H1 (cell line): ENCODE measurements around the gene KCNQ2. TPM values are rescaled to one million over a fixed set of nuclear protein-coding genes. Genes with fewer than 3 reads are reported as not detected.

Source experiments
- CTCF ChIA-PET: fragments of 300-600 bp; sonication (Branson Sonifier 250); formaldehyde crosslinking; loops from one replicate; lab custom pipeline; 2021; ENCODE audit not compliant: partially characterized antibody; lab: Charles Lee
- POLR2A ChIA-PET: fragments of 300-600 bp; sonication (Branson Sonifier 250); formaldehyde crosslinking; loops from one replicate; lab custom pipeline; 2021; ENCODE audit warnings: inconsistent platforms; ENCODE audit not compliant: partially characterized antibody; lab: Charles Lee
- DNase-seq, 2 experiments: peaks; one replicate each; pipeline versions ENCODE4 v3.0.0 to v3.0.0-alpha.2; 2010 to 2022; ENCODE audit warnings: low spot score in 2 of 2, low read depth in 1 of 2, mixed read lengths in 1 of 2
- FAIRE-seq: peaks from 2 replicates; lab custom pipeline; 2011; peaks lifted over from hg19 to GRCh38; lab: Jason Lieb, UNC
- H2AFZ ChIP-seq: 2 replicates; pipeline ENCODE4 v1.8.1; 2012; ENCODE audit warnings: low read length, inconsistent platforms
- H2AK5ac ChIP-seq: 2 replicates; pipeline ENCODE4 v1.6.1; 2013; ENCODE audit warnings: low read depth, low read length
- H2BK120ac ChIP-seq: replicated peaks from 2 replicates; pipeline ENCODE3; 2013; ENCODE audit warnings: low read depth, low read length, inconsistent platforms
- H2BK12ac ChIP-seq: 2 replicates; pipeline ENCODE4 v1.6.1; 2013; ENCODE audit warnings: low read depth, low read length
- H2BK15ac ChIP-seq: 2 replicates; pipeline ENCODE4 v1.6.1; 2013; ENCODE audit warnings: low read length
- H2BK20ac ChIP-seq: 2 replicates; pipeline ENCODE4 v1.6.1; 2013; ENCODE audit warnings: low read length
- H2BK5ac ChIP-seq: 2 replicates; pipeline ENCODE4 v1.6.1; 2013; ENCODE audit warnings: low read depth, low read length
- H3K14ac ChIP-seq: 2 replicates; pipeline ENCODE4 v1.6.1; 2013; ENCODE audit warnings: inconsistent platforms; ENCODE audit not compliant: insufficient read length
- H3K18ac ChIP-seq: 2 replicates; pipeline ENCODE4 v1.6.1; 2013; ENCODE audit warnings: low read length; ENCODE audit errors: extremely low read depth
- H3K23ac ChIP-seq: 2 replicates; pipeline ENCODE4 v1.6.1; 2013; ENCODE audit warnings: inconsistent platforms; ENCODE audit not compliant: insufficient read length
- H3K23me2 ChIP-seq: 2 replicates; pipeline ENCODE4 v1.6.1; 2013; ENCODE audit warnings: low read depth, low read length
- H3K27ac ChIP-seq: 2 replicates; pipeline ENCODE4 v1.6.1; 2011; ENCODE audit warnings: low read depth, low read length, inconsistent platforms
- H3K27me3 ChIP-seq, 4 experiments: replicated peaks in 1 of 4; 1 replicate in 1 of 4; 2 replicates in 3 of 4; pipeline versions ENCODE4 v1.6.1 to v1.8.1; 2011 to 2013; ENCODE audit warnings: low read length in 3 of 4, mild to moderate bottlenecking in 3 of 4, inconsistent platforms in 2 of 4, mixed read lengths in 2 of 4, moderate library complexity in 1 of 4; ENCODE audit not compliant: control insufficient read depth in 3 of 4, insufficient read depth in 3 of 4; ENCODE audit errors: extremely low read depth in 1 of 4
- H3K36me3 ChIP-seq, 4 experiments: 2 replicates each; pipeline versions ENCODE4 v1.6.1 to v1.8.1; 2011 to 2013; ENCODE audit warnings: mild to moderate bottlenecking in 4 of 4, low read length in 3 of 4, moderate library complexity in 2 of 4, control low read depth in 1 of 4, inconsistent platforms in 1 of 4; ENCODE audit not compliant: insufficient read depth in 4 of 4, control insufficient read depth in 2 of 4
- H3K4ac ChIP-seq: replicated peaks from 2 replicates; pipeline ENCODE3; 2013; ENCODE audit warnings: low read length, low read depth, mixed read lengths, inconsistent platforms; ENCODE audit not compliant: insufficient read length
- H3K4me1 ChIP-seq, 4 experiments: replicated peaks in 1 of 4; 1 replicate in 1 of 4; 2 replicates in 3 of 4; pipeline versions ENCODE4 v1.6.1 to v1.8.1; 2011 to 2013; ENCODE audit warnings: low read length in 3 of 4, inconsistent platforms in 2 of 4, mixed read lengths in 1 of 4; ENCODE audit not compliant: insufficient read depth in 4 of 4, control insufficient read depth in 3 of 4
- H3K4me2 ChIP-seq, 2 experiments: 2 replicates each; pipeline versions ENCODE4 v1.6.1 to v1.8.1; 2011 to 2013; ENCODE audit warnings: low read depth in 2 of 2, low read length in 2 of 2, control low read depth in 1 of 2, inconsistent platforms in 1 of 2, mild to moderate bottlenecking in 1 of 2; ENCODE audit not compliant: insufficient read depth in 1 of 2
- H3K4me3 ChIP-seq, 4 experiments: fragments of 200-600, 300-600 bp in 1 of 4; sonication (generic), shearing (Covaris generic), sonication (Bioruptor Twin) in 1 of 4; 2 replicates each; pipeline versions ENCODE4 v1.5.1 to v1.8.1; 2011 to 2016; ENCODE audit warnings: low read length in 4 of 4, low read depth in 3 of 4, control low read depth in 2 of 4, inconsistent platforms in 2 of 4, mild to moderate bottlenecking in 2 of 4, mixed read lengths in 1 of 4, moderate library complexity in 1 of 4; ENCODE audit not compliant: insufficient read depth in 2 of 4; ENCODE audit errors: extremely low read depth in 1 of 4
- H3K56ac ChIP-seq: replicated peaks from 2 replicates; pipeline ENCODE3; 2013; ENCODE audit warnings: low read depth, mild to moderate bottlenecking, mixed read lengths, low read length, inconsistent platforms; ENCODE audit not compliant: insufficient read length
- H3K79me1 ChIP-seq: 2 replicates; pipeline ENCODE4 v1.6.1; 2013; ENCODE audit warnings: low read depth, low read length, control low read depth
- H3K79me2 ChIP-seq, 2 experiments: 2 replicates each; pipeline versions ENCODE4 v1.6.1 to v1.8.1; 2012 to 2013; ENCODE audit warnings: low read length in 2 of 2, mild to moderate bottlenecking in 2 of 2, inconsistent platforms in 1 of 2; ENCODE audit not compliant: insufficient read depth in 2 of 2, control insufficient read depth in 1 of 2
- H3K9ac ChIP-seq, 4 experiments: replicated peaks in 1 of 4; 1 replicate in 1 of 4; 2 replicates in 3 of 4; pipeline versions ENCODE4 v1.6.1 to v1.8.1; 2011 to 2013; ENCODE audit warnings: low read depth in 3 of 4, low read length in 3 of 4, control low read depth in 2 of 4, mild to moderate bottlenecking in 2 of 4, moderate library complexity in 2 of 4, inconsistent platforms in 1 of 4; ENCODE audit errors: extremely low read depth in 1 of 4
- H3K9me3 ChIP-seq, 2 experiments: 2 replicates each; pipeline versions ENCODE4 v1.6.1 to v1.8.1; 2012 to 2013; ENCODE audit warnings: mild to moderate bottlenecking in 2 of 2, moderate library complexity in 2 of 2, control low read depth in 1 of 2, inconsistent platforms in 1 of 2, low read depth in 1 of 2, low read length in 1 of 2, mixed read lengths in 1 of 2; ENCODE audit not compliant: insufficient read depth in 2 of 2
- H4K20me1 ChIP-seq, 2 experiments: replicated peaks in 1 of 2; 2 replicates each; pipeline versions ENCODE3 to v1.8.1; 2011 to 2013; ENCODE audit warnings: inconsistent platforms in 2 of 2, low read length in 2 of 2, mild to moderate bottlenecking in 1 of 2; ENCODE audit not compliant: insufficient read depth in 2 of 2, control insufficient read depth in 1 of 2
- H4K5ac ChIP-seq: 2 replicates; pipeline ENCODE4 v1.6.1; 2013; ENCODE audit warnings: low read length, low read depth, mixed read lengths, inconsistent platforms; ENCODE audit not compliant: insufficient read length
- H4K8ac ChIP-seq: 2 replicates; pipeline ENCODE4 v1.8.0; 2013; ENCODE audit warnings: mild to moderate bottlenecking, moderate library complexity, low read length, inconsistent platforms; ENCODE audit not compliant: insufficient read depth; ENCODE audit errors: extremely low read depth
- H4K91ac ChIP-seq: replicated peaks from 2 replicates; pipeline ENCODE3; 2013; ENCODE audit warnings: low read length, mixed read lengths, inconsistent platforms; ENCODE audit not compliant: insufficient read length
- ATF3 ChIP-seq: IDR thresholded peaks from 2 replicates; pipeline ENCODE4 v1.6.1; 2011; ENCODE audit warnings: low read depth, mild to moderate bottlenecking, low read length; ENCODE audit not compliant: insufficient read depth
- E2F6 ChIP-seq: IDR thresholded peaks from 2 replicates; pipeline ENCODE4 v1.6.1; 2012; ENCODE audit warnings: inconsistent platforms
- PHF8 ChIP-seq: fragments of 200-600 bp; sonication (generic); conservative IDR thresholded peaks from 2 replicates; pipeline ENCODE4 v1.7.1; 2012; ENCODE audit warnings: low read depth, mild to moderate bottlenecking, inconsistent platforms, low read length, moderate library complexity
- WGBS, 2 experiments: shearing (Covaris generic) in 1 of 2; methylation state at CpG; one replicate each; pipeline versions ENCODE4 v1.1.6 to v1.1.7; 2013 to 2015; ENCODE audit warnings: low lambda C conversion rate in 2 of 2, mixed read lengths in 2 of 2, inconsistent platforms in 1 of 2, low coverage in 1 of 2, missing lambda C conversion rate in 1 of 2; ENCODE audit not compliant: insufficient replicate concordance in 2 of 2, insufficient coverage in 1 of 2, insufficient read length in 1 of 2; ENCODE audit errors: extremely low coverage in 1 of 2, missing lambda C conversion rate in 1 of 2; 5-methylcytosine and 5-hydroxymethylcytosine counted together
- polyA plus RNA-seq, 7 experiments: library from polyadenylated mRNA; depleted of rRNA in 3 of 7; stranded (reverse) in 5 of 7; unstranded in 2 of 7; fragments of >200 nt in 5 of 7; fragments of 200-250 nt in 2 of 7; gene quantifications; 1 replicate in 5 of 7; 2 replicates in 1 of 7; 4 replicates in 1 of 7; pipeline versions ENCODE4 v1.2.1 to v1.2.3, GENCODE V29; 2011 to 2013; ENCODE audit warnings: missing spikeins in 2 of 7, mixed read lengths in 2 of 7
- total RNA-seq: library from RNA; stranded (reverse); fragmentation: NEBNext Ultra II Directional; extraction: Animal tissue kit (Norgen Biotek cat#: 25700); gene quantifications from 2 replicates; pipeline ENCODE4 v1.2.1, GENCODE V29; 2021

KCNQ2 gene
- total and polyA plus RNA-seq, 2 of the 8 experiments (the other 6 are each of a cell fraction or from before 2014, with no cell fraction given) = 82.6 to 243 TPM

- Histone ChIP-seq H2BK20ac (no peak overlapping the region), H3K23ac (no peak overlapping the region), H2BK5ac (no peak overlapping the region), H2BK120ac (no peak overlapping the region), H3K18ac (no peak overlapping the region), H3K9ac (no peak overlapping the region), H3K27me3 (no peaks in the 10 kb centered on the region), H3K79me2 (no peaks in the 10 kb centered on the region), H3K4ac (no peak overlapping the region), H3K9me3 (no peaks in the 10 kb centered on the region), H3K79me1 (no peaks in the 10 kb centered on the region), H4K20me1 (no peaks in the 10 kb centered on the region), H2AFZ (no peak overlapping the region), H3K27ac (no peak overlapping the region), H3K56ac (no peak overlapping the region), H2BK12ac (no peak overlapping the region), H3K36me3 (no peaks in the 10 kb centered on the region), H4K5ac (no peak overlapping the region), H4K8ac (peak overlapping the region; percentile 63), H4K91ac (no peak overlapping the region), H2BK15ac (no peak overlapping the region), H3K4me1 (peaks cover 0 to 15% (median 5%) of the 10 kb centered on the region in 4 experiments; a peak in 5 of 7 replicates), H3K14ac (no peak overlapping the region), H3K23me2 (peaks cover 2% of the 10 kb centered on the region; the same call in 1 of the 2 replicates), H2AK5ac (no peak overlapping the region), H3K4me3 (no peak overlapping the region), H3K4me2 (no peak overlapping the region)
- FAIRE-seq (no peak), DNase-seq (no peak)
- 93% methylated on average over 27 of the region's 45 CpGs; no CpG with 5 or more reads in 1 of the 2 experiments for WGBS, 2 experiments
- ChIA-PET CTCF (interaction anchor here (1.1 kb wide), 1 partner anchor 27 kb away, joined by 3 read pairs; no protein-coding TSS in a partner anchor), POLR2A (no interaction called here)
- no peak for TF ChIP-seq ATF3
- no peak for TF ChIP-seq E2F6
- TF ChIP-seq PHF8 = no peak
Measured at GRCh38 chr20:63414720-63415430, 57.6 kb downstream of the KCNQ2 start.
